Heart left ventricle (tissue), 13 donors: Measurements from ENCODE around the gene ATP1A4.

Experiments used
- CTCF ChIP-seq, 12 donors: fragments of 200-600 bp; sonication (generic) in 4 of 12; IDR thresholded peaks; one replicate each; pipeline versions ENCODE4 v1.5.0 to v1.8.0; 2018 to 2022; ENCODE audit warnings: antibody characterized with exemption in 12 of 12, mild to moderate bottlenecking in 5 of 12
- POLR2A ChIP-seq, 2 donors: fragments of 450-650 bp; IDR thresholded peaks; one replicate each; pipeline ENCODE4 v1.6.1; 2017; ENCODE audit warnings: antibody characterized with exemption in 2 of 2, mild to moderate bottlenecking in 2 of 2, moderate library complexity in 2 of 2
- donor health status: ischemic (EF 13 %, LVEDD 7.1; RV severe dilation, severe dysfunction).
- donor health status: DM: no; HTN: yes; CAD: no.
- donor health status: DM: no; HTN: no; CAD: no.
- donor health status: ischemic (EF 25% LVEDD 6.9; RV normal size, moderate dysfunction).
- donor health status: ischemic (EF 25% LVEDD 5.7; RV mildly dilated, moderate dysfunction).
- donor health status: ischemic (EF 35%, LVEDD 5.7; RV mildly dilated, moderate dysfunction).
- donor health status: nonischemic (EF 11% LVEDD 7.7; RV severe dilation, severe dysfunction).
- donor health status: DM: yes; HTN: yes; CAD: no.
- donor health status: PGD.
- donor health status: ischemic (EF 29% LVEDD 5.4; RV normal size, mild dysfunction).
- donor health status: nonischemic (EF 23%, LVEDD 6.1; RV moderate dilation, normal function).

DNA sequence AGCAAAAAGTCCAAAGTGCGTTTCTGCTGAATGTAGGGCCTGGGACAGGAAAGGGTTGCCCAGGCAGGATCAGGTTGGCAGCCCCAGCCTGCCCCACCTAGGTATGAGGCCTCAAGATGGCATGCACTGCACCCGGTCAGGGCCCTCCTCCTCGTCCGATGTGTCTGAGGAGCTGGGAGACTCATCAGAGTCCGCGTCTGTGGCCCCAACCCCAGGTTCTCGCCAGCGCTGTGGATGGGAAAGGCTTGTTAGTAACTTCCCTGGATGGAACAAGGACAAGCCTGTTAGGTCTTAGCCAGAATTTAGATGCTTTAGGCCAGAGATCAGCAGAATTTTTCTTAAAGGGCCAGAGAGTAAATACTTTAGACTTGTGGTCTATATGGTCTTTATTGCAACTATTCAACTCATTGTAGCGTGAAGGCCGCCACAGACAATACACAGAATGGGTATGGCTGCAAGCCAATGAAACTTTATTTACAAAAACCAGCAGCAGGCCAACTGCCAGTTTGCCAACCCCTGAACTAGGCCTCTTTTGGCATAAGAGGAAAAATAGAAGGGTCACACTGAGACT is 66.2 kb downstream of the ATP1A4 start:
- TF ChIP-seq CTCF (IDR thresholded peaks at IDR 0.05) (no peak), POLR2A (IDR thresholded peaks at IDR 0.05) (no peak)
